ENCODE results near the gene LYPD6B. TPM values are rescaled to one million over a fixed set of nuclear protein-coding genes. Genes with fewer than 3 reads are reported as not detected.

Gene LYPD6B
- total RNA-seq, 1 experiment from 2014 or later = 2.0 TPM

DNA sequence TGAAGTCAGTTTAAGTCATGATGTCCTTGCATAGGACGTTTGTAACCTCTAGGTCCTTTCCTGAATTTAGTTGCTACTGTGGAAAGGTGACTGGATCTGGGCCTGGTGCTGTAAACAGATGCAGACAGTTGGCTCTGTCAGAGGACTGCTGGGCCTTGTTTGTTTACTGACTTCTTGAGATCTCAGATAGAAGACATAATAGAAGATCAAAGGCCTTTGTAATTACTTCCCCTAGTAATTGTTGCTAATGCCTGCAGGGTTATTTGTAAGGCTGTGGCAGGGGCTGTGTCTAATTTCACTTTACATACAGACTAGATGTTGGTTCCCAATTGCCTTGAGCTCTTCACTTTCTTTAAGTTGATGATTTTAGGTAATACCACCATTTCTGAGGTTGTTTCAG, 42.5 kb downstream of the LYPD6B start:
- no peak overlapping the region for H2BK12ac ChIP-seq (ENCODE audit: insufficient read length, low read depth, low read length)
- peaks cover 47 to 55% of the 10 kb centered on the region in 2 experiments for H3K4me1 Mint-ChIP-seq
- H2BK120ac ChIP-seq (ENCODE audit: low read depth, low read length, poor library complexity, severe bottlenecking) = no peak overlapping the region
- H3K9me3 ChIP-seq (ENCODE audit: control insufficient read depth, low read depth, low read length) = no peaks in the 10 kb centered on the region
- no peaks in the 10 kb centered on the region for H4K20me1 ChIP-seq (ENCODE audit: control insufficient read depth, insufficient read depth, insufficient read length)
- no peak overlapping the region for H3K4me3 Mint-ChIP-seq
- H3K9me3 Mint-ChIP-seq = no peaks in the 10 kb centered on the region
- no peak overlapping the region for H4K5ac ChIP-seq (ENCODE audit: insufficient read length, low read depth, low read length)
- H4K91ac ChIP-seq (ENCODE audit: insufficient read length, low read depth, low read length) = no peak overlapping the region
- H3K4ac ChIP-seq (ENCODE audit: low read depth, low read length) = no peak overlapping the region
- WGBS (ENCODE audit: extremely low coverage, insufficient read length, low lambda C conversion rate) = no CpG with 5 or more reads among the region's 1 CpG
- no peak overlapping the region for H2AK5ac ChIP-seq (ENCODE audit: insufficient read length, low read length)
- H3K4me2 ChIP-seq (ENCODE audit: insufficient read depth, insufficient read length, low read length) = no peak overlapping the region
- H3K79me2 ChIP-seq (ENCODE audit: insufficient read depth, low read length) = no peaks in the 10 kb centered on the region
- H3K36me3 Mint-ChIP-seq (ENCODE audit: insufficient read depth in 1 of 3, low read depth in 3 of 3) = no peaks in the 10 kb centered on the region
- no peaks in the 10 kb centered on the region for H3K27me3 Mint-ChIP-seq (ENCODE audit: low read depth)
- no peak overlapping the region for H3K18ac ChIP-seq (ENCODE audit: insufficient read length, low read depth, low read length)
- no peak overlapping the region for H3T11ph ChIP-seq (ENCODE audit: low read length)
- H3K27me3 ChIP-seq (ENCODE audit: insufficient read depth, low read length) = no peaks in the 10 kb centered on the region
- H2BK5ac ChIP-seq (ENCODE audit: insufficient read length, low read length) = no peak overlapping the region
- TF ChIP-seq, protein P1, sequence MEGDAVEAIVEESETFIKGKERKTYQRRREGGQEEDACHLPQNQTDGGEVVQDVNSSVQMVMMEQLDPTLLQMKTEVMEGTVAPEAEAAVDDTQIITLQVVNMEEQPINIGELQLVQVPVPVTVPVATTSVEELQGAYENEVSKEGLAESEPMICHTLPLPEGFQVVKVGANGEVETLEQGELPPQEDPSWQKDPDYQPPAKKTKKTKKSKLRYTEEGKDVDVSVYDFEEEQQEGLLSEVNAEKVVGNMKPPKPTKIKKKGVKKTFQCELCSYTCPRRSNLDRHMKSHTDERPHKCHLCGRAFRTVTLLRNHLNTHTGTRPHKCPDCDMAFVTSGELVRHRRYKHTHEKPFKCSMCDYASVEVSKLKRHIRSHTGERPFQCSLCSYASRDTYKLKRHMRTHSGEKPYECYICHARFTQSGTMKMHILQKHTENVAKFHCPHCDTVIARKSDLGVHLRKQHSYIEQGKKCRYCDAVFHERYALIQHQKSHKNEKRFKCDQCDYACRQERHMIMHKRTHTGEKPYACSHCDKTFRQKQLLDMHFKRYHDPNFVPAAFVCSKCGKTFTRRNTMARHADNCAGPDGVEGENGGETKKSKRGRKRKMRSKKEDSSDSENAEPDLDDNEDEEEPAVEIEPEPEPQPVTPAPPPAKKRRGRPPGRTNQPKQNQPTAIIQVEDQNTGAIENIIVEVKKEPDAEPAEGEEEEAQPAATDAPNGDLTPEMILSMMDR (conservative IDR thresholded peaks at IDR 0.05) = no peak
- H2BK15ac ChIP-seq (ENCODE audit: low read depth, low read length) = no peak overlapping the region
- H3K27ac ChIP-seq (ENCODE audit: insufficient read length, low read depth, low read length) = no peak overlapping the region
- peak; percentile 58 for DNase-seq
- no peak overlapping the region for H3K23ac ChIP-seq (ENCODE audit: insufficient read length, low read depth, low read length)
- peak overlapping the region in 2 of 3 experiments; percentile 24 to 65; a peak in 2 of 7 replicates for H3K27ac Mint-ChIP-seq
- H3K14ac ChIP-seq (ENCODE audit: insufficient read depth, low read length) = no peak overlapping the region
- no peaks in the 10 kb centered on the region for H3K23me2 ChIP-seq (ENCODE audit: insufficient read length, low read depth, low read length, poor library complexity, severe bottlenecking)
- H3K4me1 ChIP-seq (ENCODE audit: insufficient read depth, low read length) = peaks cover 19% of the 10 kb centered on the region
- no peak overlapping the region for H2BK20ac ChIP-seq (ENCODE audit: low read depth, low read length, poor library complexity, severe bottlenecking)
- H3K79me1 ChIP-seq (ENCODE audit: insufficient read depth, low read depth, low read length, poor library complexity, severe bottlenecking) = no peaks in the 10 kb centered on the region
- H4K8ac ChIP-seq (replicated peaks; ENCODE audit: insufficient read length, low read depth, low read length) = no peak overlapping the region
- no peak overlapping the region for H2AFZ ChIP-seq (ENCODE audit: low read length)
- no peak overlapping the region for H3K9ac ChIP-seq (ENCODE audit: extremely low read depth, insufficient read length, low read length)
- no peak overlapping the region for H3K56ac ChIP-seq (ENCODE audit: insufficient read length, low read depth, low read length)

All from H9 (cell line).